ENCODE measurements around the gene GLT8D2. TPM values are rescaled to one million over a fixed set of nuclear protein-coding genes. Genes with fewer than 3 reads are reported as not detected.

The GLT8D2 gene
- total and polyA plus RNA-seq, 2 of the 13 experiments (the other 11 are each of a cell fraction or from before 2014, with no cell fraction given) = not detected

DNA sequence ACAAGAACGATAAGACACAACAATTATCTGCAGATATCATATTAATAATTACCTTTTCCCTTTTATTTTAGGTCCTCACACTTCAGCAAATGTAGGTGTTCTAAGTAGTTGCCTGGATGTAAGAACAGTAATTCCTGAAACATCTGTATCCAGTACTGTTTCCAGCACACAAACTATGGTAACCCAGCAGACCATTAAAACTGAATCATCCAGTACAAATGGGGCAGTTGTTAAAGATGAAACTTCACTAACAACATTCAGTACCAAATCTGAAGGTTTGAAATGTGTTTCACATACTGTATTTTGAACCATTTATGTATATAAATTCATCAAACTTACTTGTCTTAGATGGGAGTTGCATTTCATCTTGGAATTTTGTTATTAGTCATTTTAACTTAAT lies 45.3 kb upstream of the GLT8D2 start (continued):
- TF ChIP-seq, protein P1, sequence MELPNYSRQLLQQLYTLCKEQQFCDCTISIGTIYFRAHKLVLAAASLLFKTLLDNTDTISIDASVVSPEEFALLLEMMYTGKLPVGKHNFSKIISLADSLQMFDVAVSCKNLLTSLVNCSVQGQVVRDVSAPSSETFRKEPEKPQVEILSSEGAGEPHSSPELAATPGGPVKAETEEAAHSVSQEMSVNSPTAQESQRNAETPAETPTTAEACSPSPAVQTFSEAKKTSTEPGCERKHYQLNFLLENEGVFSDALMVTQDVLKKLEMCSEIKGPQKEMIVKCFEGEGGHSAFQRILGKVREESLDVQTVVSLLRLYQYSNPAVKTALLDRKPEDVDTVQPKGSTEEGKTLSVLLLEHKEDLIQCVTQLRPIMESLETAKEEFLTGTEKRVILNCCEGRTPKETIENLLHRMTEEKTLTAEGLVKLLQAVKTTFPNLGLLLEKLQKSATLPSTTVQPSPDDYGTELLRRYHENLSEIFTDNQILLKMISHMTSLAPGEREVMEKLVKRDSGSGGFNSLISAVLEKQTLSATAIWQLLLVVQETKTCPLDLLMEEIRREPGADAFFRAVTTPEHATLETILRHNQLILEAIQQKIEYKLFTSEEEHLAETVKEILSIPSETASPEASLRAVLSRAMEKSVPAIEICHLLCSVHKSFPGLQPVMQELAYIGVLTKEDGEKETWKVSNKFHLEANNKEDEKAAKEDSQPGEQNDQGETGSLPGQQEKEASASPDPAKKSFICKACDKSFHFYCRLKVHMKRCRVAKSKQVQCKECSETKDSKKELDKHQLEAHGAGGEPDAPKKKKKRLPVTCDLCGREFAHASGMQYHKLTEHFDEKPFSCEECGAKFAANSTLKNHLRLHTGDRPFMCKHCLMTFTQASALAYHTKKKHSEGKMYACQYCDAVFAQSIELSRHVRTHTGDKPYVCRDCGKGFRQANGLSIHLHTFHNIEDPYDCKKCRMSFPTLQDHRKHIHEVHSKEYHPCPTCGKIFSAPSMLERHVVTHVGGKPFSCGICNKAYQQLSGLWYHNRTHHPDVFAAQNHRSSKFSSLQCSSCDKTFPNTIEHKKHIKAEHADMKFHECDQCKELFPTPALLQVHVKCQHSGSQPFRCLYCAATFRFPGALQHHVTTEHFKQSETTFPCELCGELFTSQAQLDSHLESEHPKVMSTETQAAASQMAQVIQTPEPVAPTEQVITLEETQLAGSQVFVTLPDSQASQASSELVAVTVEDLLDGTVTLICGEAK (IDR thresholded peaks at IDR 0.05) = no peak
- TF ChIP-seq, protein P1 (CRISPR knock-in tag; IDR thresholded peaks at IDR 0.05) = no peak
- TF ChIP-seq ZNF143 (CRISPR knock-in tag; IDR thresholded peaks at IDR 0.05) = no peak
- no peak for TF ChIP-seq PRDM4 (CRISPR knock-in tag; IDR thresholded peaks at IDR 0.05; ENCODE audit: borderline replicate concordance)
- TF ChIP-seq SP1 (IDR thresholded peaks at IDR 0.05) = no peak
- no peak for TF ChIP-seq SP1 (CRISPR knock-in tag; IDR thresholded peaks at IDR 0.05)
- TF ChIP-seq ZNF282 (IDR thresholded peaks at IDR 0.05; ENCODE audit: partially characterized antibody) = no peak
- TF ChIP-seq PRPF4 (IDR thresholded peaks at IDR 0.05; ENCODE audit: low read depth, low read length, poor library complexity, severe bottlenecking) = no peak
- TF ChIP-seq AGO1 (IDR thresholded peaks at IDR 0.05; ENCODE audit: low read depth, low read length, poor library complexity, severe bottlenecking) = no peak
- TF ChIP-seq, protein P2, sequence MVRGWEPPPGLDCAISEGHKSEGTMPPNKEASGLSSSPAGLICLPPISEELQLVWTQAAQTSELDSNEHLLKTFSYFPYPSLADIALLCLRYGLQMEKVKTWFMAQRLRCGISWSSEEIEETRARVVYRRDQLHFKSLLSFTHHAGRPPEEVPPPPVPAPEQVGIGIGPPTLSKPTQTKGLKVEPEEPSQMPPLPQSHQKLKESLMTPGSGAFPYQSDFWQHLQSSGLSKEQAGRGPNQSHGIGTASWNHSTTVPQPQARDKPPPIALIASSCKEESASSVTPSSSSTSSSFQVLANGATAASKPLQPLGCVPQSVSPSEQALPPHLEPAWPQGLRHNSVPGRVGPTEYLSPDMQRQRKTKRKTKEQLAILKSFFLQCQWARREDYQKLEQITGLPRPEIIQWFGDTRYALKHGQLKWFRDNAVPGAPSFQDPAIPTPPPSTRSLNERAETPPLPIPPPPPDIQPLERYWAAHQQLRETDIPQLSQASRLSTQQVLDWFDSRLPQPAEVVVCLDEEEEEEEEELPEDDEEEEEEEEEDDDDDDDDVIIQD (CRISPR knock-in tag; IDR thresholded peaks at IDR 0.05; ENCODE audit: low read depth) = no peak
- TF ChIP-seq, protein P3, sequence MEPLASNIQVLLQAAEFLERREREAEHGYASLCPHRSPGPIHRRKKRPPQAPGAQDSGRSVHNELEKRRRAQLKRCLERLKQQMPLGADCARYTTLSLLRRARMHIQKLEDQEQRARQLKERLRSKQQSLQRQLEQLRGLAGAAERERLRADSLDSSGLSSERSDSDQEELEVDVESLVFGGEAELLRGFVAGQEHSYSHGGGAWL (CRISPR knock-in tag; IDR thresholded peaks at IDR 0.05) = no peak
- TF ChIP-seq TFAP4 (IDR thresholded peaks at IDR 0.05; ENCODE audit: borderline replicate concordance, low read depth) = no peak
- no peak for TF ChIP-seq ZFP36 (IDR thresholded peaks at IDR 0.05; ENCODE audit: borderline replicate concordance, low read depth, low read length, partially characterized antibody)
